Natural killer cell treated with Interleukin-12 subunit alpha and Interleukin-12 subunit beta and Interleukin-15 and Interleukin-18, amount 100 ng/mL, for 72 hours (primary cell): ENCODE results near the gene ADAMTS18. TPM values are rescaled to one million over a fixed set of nuclear protein-coding genes. Genes with fewer than 3 reads are reported as not detected.
"Not testable (repeated sequence)": the region's sequence is repeated elsewhere in the genome, so short reads cannot be mapped to it uniquely, and the experiment has no call there.

Experiments
- ATAC-seq, 2 donors: fragments of 150-1000 bp; cut with Tn5 transposase in 1 of 2; sonication (Bioruptor Pico), chemical (Tn5 transposase) in 1 of 2; 2 replicates each; pipeline ENCODE4 v1.10.0; 2021
- DNase-seq: peaks from one replicate; pipeline ENCODE4 v3.0.0; 2022; ENCODE audit warnings: low spot score
- H3K27ac Mint-ChIP-seq, 2 donors: 1 replicate in 1 of 2; 2 replicates in 1 of 2; pipeline ENCODE4 v1.8.0; 2022; ENCODE audit warnings: mixed read lengths in 2 of 2, mild to moderate bottlenecking in 1 of 2, moderate library complexity in 1 of 2
- H3K27me3 Mint-ChIP-seq, 2 donors: 1 replicate in 1 of 2; 2 replicates in 1 of 2; pipeline ENCODE4 v1.8.0; 2022; ENCODE audit warnings: mixed read lengths in 2 of 2
- H3K36me3 Mint-ChIP-seq: one replicate; pipeline ENCODE4 v1.8.0; 2022; ENCODE audit warnings: mixed read lengths
- H3K4me1 Mint-ChIP-seq, 2 donors: 1 replicate in 1 of 2; 2 replicates in 1 of 2; pipeline ENCODE4 v1.8.0; 2022; ENCODE audit warnings: low read depth in 2 of 2, mixed read lengths in 2 of 2, mild to moderate bottlenecking in 1 of 2
- H3K4me3 Mint-ChIP-seq: one replicate; pipeline ENCODE4 v1.8.0; 2022; ENCODE audit warnings: mixed read lengths
- H3K9me3 Mint-ChIP-seq: 2 replicates; pipeline ENCODE4 v1.8.0; 2022; ENCODE audit warnings: mixed read lengths
- total RNA-seq, 2 donors: library from RNA; stranded (reverse); gene quantifications; one replicate each; pipeline ENCODE4 v1.2.3, GENCODE V29; 2022

Gene ADAMTS18, protein sequence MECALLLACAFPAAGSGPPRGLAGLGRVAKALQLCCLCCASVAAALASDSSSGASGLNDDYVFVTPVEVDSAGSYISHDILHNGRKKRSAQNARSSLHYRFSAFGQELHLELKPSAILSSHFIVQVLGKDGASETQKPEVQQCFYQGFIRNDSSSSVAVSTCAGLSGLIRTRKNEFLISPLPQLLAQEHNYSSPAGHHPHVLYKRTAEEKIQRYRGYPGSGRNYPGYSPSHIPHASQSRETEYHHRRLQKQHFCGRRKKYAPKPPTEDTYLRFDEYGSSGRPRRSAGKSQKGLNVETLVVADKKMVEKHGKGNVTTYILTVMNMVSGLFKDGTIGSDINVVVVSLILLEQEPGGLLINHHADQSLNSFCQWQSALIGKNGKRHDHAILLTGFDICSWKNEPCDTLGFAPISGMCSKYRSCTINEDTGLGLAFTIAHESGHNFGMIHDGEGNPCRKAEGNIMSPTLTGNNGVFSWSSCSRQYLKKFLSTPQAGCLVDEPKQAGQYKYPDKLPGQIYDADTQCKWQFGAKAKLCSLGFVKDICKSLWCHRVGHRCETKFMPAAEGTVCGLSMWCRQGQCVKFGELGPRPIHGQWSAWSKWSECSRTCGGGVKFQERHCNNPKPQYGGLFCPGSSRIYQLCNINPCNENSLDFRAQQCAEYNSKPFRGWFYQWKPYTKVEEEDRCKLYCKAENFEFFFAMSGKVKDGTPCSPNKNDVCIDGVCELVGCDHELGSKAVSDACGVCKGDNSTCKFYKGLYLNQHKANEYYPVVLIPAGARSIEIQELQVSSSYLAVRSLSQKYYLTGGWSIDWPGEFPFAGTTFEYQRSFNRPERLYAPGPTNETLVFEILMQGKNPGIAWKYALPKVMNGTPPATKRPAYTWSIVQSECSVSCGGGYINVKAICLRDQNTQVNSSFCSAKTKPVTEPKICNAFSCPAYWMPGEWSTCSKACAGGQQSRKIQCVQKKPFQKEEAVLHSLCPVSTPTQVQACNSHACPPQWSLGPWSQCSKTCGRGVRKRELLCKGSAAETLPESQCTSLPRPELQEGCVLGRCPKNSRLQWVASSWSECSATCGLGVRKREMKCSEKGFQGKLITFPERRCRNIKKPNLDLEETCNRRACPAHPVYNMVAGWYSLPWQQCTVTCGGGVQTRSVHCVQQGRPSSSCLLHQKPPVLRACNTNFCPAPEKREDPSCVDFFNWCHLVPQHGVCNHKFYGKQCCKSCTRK (N-terminal part only)
- total RNA-seq, result not detected

DNA sequence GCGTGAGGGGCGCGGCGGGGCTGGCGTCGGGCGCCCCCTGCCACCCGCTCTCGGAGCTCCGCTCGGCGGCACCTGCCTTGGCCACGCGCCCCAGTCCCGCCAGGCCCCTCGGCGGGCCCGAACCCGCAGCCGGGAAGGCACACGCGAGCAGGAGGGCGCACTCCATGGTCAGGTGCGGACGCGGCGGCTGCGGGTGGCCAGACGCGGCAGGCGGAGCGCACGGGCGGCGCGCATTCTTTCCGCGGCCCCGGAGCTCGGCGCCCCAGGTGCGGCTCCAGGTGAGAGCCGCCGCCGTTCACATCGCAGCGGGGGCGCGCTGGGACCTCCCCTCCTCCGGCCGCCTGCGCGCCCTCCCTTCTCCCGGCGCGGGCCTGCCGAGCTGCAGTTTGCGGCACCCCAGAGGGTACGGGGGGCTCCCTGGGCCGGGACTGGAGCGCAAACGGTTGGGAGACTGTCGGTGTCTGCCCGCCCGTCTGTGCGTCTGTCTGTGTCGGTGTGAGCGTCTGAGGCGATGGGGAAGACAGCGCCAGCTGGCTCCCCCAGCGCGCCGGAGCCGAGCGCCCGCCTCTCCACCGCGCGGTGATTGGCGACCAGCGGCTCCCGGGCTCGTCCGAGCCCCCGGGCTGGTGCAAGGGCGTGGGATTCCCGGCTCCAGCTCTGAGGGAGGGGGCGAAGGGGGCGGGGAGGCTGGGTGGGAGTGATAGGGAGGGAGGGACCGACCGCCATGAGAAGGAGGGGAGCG lies at the start of gene ADAMTS18:
Gene ADAMTS18 (minus strand): TSS at position 505 of the 742 bp plus-strand sequence. CDS start 339 bp downstream, at position 166.
- H3K4me1 Mint-ChIP-seq, result no peaks in the 10 kb centered on the region
- ATAC-seq (no peak), DNase-seq (no peak)
- H3K9me3 Mint-ChIP-seq, result no peaks in the 10 kb centered on the region
- no peak within 1 kb of the TSS for H3K27ac Mint-ChIP-seq
- peaks cover 43 to 47% of the 10 kb centered on the region in 2 donors for H3K27me3 Mint-ChIP-seq
- H3K36me3 Mint-ChIP-seq, result no peaks in the 10 kb centered on the region
- no peak within 1 kb of the TSS for H3K4me3 Mint-ChIP-seq

DNA sequence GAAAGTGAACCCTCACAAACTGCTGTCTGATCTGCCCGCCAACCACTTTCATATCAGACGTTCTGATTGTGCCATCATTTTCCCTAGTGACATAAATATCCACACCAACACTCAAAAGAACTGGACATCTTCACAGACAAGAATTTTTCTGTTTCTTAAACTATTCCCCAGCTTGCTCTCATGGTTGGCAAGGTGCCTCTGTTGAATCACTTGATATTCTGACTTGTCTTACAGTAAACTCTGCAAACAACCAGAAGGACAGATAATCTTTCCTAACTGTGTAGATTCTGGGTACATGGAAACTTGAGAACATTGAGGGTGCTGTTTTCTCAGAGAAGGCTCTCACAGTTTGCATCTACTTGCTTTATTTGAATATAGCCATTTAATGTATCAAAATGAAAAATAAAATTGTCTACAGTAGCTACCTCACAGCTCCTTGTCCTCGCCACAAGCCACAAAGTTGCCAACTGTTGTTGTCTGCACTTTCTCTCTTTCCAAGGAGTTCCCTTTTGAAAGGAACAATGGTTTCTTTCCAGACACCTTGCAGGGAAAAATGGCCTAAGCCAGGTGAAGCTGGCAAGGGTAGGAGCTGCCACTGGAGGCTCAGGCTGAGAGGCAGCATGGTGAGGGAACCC lies 46.0 kb upstream of the ADAMTS18 start:
- H3K27ac Mint-ChIP-seq, result no peak overlapping the region
- no peaks in the 10 kb centered on the region for H3K36me3 Mint-ChIP-seq
- peaks cover 19 to 31% of the 10 kb centered on the region in 2 donors for H3K27me3 Mint-ChIP-seq
- H3K9me3 Mint-ChIP-seq, result peaks cover 3% of the 10 kb centered on the region
- no peak overlapping the region for H3K4me3 Mint-ChIP-seq
- DNase-seq (no peak), ATAC-seq (no peak)
- H3K4me1 Mint-ChIP-seq, result no peaks in the 10 kb centered on the region

DNA sequence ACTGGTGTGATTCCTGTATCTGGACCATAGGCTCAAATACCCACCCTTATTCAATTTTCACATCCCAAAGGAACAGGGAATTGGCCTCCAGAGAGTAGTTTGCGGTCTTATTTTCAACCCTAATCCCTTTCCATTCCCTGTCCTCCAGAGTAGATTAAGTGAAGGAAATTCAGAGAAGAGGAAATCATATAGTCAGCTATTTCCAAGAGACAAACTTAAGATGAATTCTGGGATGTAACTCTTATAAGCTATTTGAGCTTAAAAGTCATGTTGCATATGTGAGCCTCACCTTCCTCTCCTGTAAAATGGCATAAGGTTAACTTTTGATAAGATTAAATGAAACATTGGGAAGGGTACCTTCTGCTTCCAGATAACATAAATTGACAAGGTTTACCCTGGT lies 37.4 kb upstream of the ADAMTS18 start:
- no peak overlapping the region for H3K27ac Mint-ChIP-seq

DNA sequence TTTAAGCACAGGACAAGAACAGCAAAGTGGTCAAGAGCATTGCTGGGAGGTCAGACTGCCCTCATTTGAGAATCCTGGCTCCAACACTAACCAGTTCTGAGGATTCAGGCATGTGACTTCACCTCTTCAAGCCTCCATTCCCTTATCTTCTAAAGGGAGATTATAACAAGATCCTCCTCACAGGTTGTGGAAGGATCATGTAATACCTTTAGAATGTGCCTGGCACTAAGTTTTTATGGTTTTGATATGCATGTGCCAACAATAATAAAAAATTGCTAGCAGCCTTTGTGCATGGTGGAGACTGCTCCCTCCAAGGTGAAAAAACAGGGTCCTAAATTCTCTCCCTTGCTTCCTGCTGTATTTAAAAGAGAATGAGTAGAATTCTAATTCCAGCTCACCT lies 36.0 kb upstream of the ADAMTS18 start:
- Mint-ChIP-seq H3K36me3 (no peaks in the 10 kb centered on the region), H3K4me1 (no peaks in the 10 kb centered on the region), H3K9me3 (no peaks in the 10 kb centered on the region), H3K27ac (no peak overlapping the region), H3K4me3 (no peak overlapping the region), H3K27me3 (peaks cover 20 to 25% of the 10 kb centered on the region in 2 donors)
- no peak for DNase-seq
- ATAC-seq, result no peak

More for the DNA sequence above, 37.4 kb upstream of the ADAMTS18 start:
- DNase-seq (no peak), ATAC-seq (no peak)
- H3K36me3 Mint-ChIP-seq, result no peaks in the 10 kb centered on the region
- H3K4me3 Mint-ChIP-seq, result no peak overlapping the region
- peaks cover 20 to 25% of the 10 kb centered on the region in 2 donors for H3K27me3 Mint-ChIP-seq
- H3K4me1 Mint-ChIP-seq, result no peaks in the 10 kb centered on the region
- H3K9me3 Mint-ChIP-seq, result no peaks in the 10 kb centered on the region

DNA sequence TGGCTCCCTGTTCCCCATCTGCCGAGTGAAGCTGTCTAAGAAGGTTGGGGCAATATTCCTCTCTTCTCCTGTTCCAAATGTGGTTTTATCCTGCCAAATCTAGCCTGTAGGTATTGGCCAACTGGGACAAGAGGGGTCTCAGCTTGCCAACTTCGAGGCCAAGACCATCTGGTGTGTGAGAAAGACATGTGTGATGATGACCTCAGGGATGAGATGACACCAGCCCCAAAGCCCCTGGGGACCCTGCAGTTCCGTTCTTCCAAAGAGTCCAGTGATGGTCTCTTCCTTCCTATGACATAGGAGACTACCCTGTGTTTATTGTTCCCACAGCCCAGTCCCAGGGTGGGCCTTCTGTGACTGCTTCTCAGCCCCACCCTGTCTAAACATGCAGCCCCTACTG lies 34.8 kb upstream of the ADAMTS18 start:
- Mint-ChIP-seq H3K4me3 (no peak overlapping the region), H3K9me3 (no peaks in the 10 kb centered on the region), H3K27ac (no peak overlapping the region), H3K36me3 (no peaks in the 10 kb centered on the region), H3K4me1 (no peaks in the 10 kb centered on the region), H3K27me3 (peaks cover 20 to 25% of the 10 kb centered on the region in 2 donors)
- ATAC-seq (no peak), DNase-seq (no peak)

DNA sequence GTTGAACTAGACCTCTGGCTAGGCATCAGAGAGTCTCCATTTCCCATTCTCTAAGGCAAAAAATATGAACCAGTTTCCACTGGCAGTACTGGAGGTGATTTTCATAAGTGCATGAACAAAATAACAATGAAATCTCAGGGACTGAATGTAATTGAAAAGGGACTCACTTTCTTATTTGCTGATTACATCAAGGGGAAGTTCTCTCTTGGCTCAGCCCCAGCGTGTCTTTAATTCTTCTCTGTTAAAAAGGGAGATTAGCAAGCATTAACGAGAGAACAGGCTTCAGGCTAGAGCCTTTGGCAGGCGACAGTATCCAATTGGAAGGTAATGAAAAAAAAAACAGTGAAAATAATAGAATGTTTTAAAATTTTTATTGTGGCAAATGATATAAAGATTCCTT lies 34.0 kb upstream of the ADAMTS18 start:
- ATAC-seq (no peak), DNase-seq (no peak)
- peaks cover 16 to 22% of the 10 kb centered on the region in 2 donors for H3K27me3 Mint-ChIP-seq
- no peaks in the 10 kb centered on the region for H3K4me1 Mint-ChIP-seq
- no peaks in the 10 kb centered on the region for H3K9me3 Mint-ChIP-seq
- H3K4me3 Mint-ChIP-seq, result no peak overlapping the region
- no peak overlapping the region for H3K27ac Mint-ChIP-seq
- no peaks in the 10 kb centered on the region for H3K36me3 Mint-ChIP-seq

DNA sequence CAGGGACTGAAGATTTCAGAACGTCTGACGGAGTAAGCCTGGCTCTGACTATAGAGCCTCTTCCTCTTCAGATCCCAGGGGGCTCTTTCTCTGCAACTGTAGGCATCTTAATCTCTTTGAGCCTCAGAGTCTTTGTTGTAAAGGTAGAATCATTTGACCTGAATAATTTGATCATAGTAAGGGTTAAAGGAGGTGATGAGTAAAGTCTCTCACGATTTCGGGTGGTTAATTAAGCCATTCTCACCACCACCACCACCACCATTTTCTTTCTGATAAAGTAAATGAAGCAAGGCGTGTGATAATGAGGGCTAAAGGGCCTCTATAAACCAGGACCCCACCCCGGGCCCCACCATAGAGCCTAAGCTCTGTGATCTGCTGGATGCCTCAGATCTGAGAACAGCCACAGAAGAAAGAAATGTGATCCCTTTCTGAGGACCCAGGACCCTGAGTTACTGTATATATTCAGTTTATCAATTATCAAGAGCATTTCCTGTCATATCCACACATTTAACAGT lies 33.0 kb upstream of the ADAMTS18 start:
- Mint-ChIP-seq H3K9me3 (no peaks in the 10 kb centered on the region), H3K4me3 (no peak overlapping the region), H3K4me1 (no peaks in the 10 kb centered on the region), H3K36me3 (no peaks in the 10 kb centered on the region), H3K27me3 (peaks cover 13% of the 10 kb centered on the region in 2 donors), H3K27ac (no peak overlapping the region)
- no peak for DNase-seq
- ATAC-seq, result no peak

DNA sequence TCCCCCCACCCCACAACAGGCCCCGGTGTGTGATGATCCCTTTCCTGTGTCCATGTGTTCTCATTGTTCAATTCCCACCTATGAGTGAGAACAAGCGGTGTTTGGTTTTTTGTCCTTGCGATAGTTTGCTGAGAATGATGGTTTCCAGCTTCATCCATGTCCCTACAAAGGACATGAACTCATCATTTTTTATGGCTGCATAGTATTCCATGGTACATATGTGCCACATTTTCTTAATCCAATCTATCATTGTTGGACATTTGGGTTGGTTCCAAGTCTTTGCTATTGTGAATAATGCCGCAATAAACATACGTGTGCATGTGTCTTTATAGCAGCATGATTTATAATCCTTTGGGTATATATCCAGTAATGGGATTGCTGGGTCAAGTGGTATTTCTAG lies 28.8 kb upstream of the ADAMTS18 start:
- H3K27me3 Mint-ChIP-seq, result peaks cover 8 to 19% of the 10 kb centered on the region in 2 donors
- DNase-seq, H3K9me3 Mint-ChIP-seq, H3K4me1 Mint-ChIP-seq, ATAC-seq, H3K36me3 Mint-ChIP-seq, H3K4me3 Mint-ChIP-seq, H3K27ac Mint-ChIP-seq: not testable (repeated sequence)

DNA sequence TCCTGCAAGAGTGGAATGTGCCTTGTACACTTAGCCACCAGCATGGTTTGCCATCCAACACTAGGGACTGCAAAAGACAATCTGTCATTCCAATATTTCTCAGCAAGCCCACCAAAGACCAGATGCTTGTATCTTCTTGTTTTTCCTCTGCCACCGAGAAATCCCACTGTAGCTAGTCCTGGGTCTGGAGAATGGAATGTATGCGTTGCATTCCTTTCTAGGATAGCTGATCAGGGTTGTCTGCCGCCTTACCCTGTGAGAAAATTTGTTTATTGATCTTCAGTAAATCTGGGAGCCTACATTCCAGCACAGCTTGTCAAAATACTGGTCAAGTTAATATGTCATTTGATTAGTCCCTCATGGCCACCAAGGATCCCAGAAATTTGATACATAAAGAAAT lies 28.1 kb upstream of the ADAMTS18 start:
- no peak overlapping the region for H3K4me3 Mint-ChIP-seq
- H3K36me3 Mint-ChIP-seq, result no peaks in the 10 kb centered on the region
- peaks cover 14 to 24% of the 10 kb centered on the region in 2 donors for H3K27me3 Mint-ChIP-seq
- no peak for DNase-seq
- no peak overlapping the region for H3K27ac Mint-ChIP-seq
- H3K9me3 Mint-ChIP-seq, result no peaks in the 10 kb centered on the region
- no peak for ATAC-seq
- H3K4me1 Mint-ChIP-seq, result no peaks in the 10 kb centered on the region

DNA sequence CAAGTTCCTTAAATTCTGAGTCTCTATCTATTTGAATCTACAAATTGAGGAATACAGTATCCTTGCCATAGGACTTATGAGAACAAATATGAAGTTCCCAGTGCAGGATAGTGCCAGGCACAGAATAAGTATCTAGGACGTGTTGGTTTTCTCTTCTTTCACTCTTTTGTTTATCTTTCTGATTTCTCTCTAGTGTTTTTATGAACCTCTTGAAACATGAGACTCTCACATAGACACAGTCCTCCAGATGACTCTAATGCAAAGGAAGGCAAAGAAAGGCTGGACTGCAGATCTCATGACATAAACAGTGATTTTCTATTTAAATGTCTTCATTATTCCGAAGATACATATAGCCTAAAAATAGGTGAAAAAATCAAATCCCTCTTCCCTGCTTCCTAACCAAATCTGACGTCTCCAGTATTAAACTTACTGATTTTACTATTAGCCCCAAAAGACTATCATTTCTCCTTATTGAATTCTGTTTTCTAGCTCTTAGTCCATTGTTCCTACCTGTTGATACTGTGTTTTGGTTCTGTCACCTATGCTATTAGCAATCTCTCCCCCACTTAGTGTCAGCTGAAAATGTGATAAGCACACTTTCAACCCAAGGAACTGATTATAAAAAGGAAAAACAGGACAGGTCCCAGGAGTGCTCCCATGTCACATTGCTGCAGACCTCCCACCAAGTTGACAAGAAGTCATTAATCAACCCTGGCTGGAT lies 24.9 kb upstream of the ADAMTS18 start:
- DNase-seq (no peak), ATAC-seq (no peak)
- H3K4me1 Mint-ChIP-seq, result no peaks in the 10 kb centered on the region
- no peak overlapping the region for H3K27ac Mint-ChIP-seq
- H3K4me3 Mint-ChIP-seq, result no peak overlapping the region
- H3K27me3 Mint-ChIP-seq, result peaks cover 23 to 28% of the 10 kb centered on the region in 2 donors
- H3K9me3 Mint-ChIP-seq, result no peaks in the 10 kb centered on the region
- H3K36me3 Mint-ChIP-seq, result no peaks in the 10 kb centered on the region

DNA sequence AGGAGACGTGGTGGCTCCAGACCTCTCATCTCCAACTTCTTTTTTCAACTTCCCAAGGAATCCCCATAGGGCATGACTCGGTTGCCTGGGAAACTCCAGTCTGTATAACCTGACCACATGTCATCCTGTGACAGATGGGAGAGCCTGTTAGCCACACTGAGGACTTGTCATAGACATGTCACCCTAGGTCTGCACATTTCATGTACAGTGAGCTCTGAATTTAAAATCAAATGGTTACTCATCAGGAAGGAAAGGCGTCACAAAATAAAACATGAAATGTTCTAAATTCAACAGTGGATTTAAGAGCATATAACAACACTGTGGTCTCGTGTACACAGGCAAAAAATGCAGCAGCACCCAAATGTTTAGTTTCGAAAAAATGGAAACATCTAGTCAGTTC lies 22.2 kb upstream of the ADAMTS18 start:
- H3K27ac Mint-ChIP-seq, result no peak overlapping the region
- DNase-seq, result no peak
- H3K9me3 Mint-ChIP-seq, result peaks cover 4% of the 10 kb centered on the region
- no peak overlapping the region for H3K4me3 Mint-ChIP-seq
- no peaks in the 10 kb centered on the region for H3K4me1 Mint-ChIP-seq
- peaks cover 22 to 36% of the 10 kb centered on the region in 2 donors for H3K27me3 Mint-ChIP-seq
- no peaks in the 10 kb centered on the region for H3K36me3 Mint-ChIP-seq
- ATAC-seq, result no peak

DNA sequence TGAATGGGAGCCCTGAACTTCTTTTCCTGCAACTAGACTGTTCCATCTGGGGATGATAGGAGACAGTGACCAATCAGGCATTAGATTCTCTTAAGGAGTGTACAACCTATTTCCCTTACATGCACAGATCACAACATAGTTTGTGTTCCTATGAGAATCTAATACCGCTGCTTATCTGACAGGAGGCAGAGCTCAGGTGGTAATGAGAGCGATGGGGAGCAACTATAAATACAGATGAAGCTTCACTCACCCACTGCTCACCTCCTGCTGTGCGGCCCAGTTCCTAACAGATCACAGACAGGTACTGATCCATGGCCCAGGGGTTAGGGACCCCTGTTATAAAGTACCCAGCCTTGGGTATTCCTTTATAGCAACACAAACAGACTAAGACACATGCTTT lies 17.4 kb upstream of the ADAMTS18 start:
- Mint-ChIP-seq H3K4me1 (no peaks in the 10 kb centered on the region), H3K27ac (no peak overlapping the region), H3K27me3 (peaks cover 20% of the 10 kb centered on the region in 2 donors), H3K9me3 (peaks cover 4% of the 10 kb centered on the region), H3K4me3 (no peak overlapping the region), H3K36me3 (no peaks in the 10 kb centered on the region)
- DNase-seq, result no peak
- no peak for ATAC-seq
